Fibroblast of peridontal ligament (primary cell): Measurements from ENCODE around the gene CNGA3.

Source experiments
- DNase-seq: peaks from one replicate; pipeline ENCODE4 v3.0.0-alpha.2; 2010; ENCODE audit errors: extremely low read depth

CNGA3 gene

GRCh38 chr2:98327776-98328175, 18.5 kb upstream of the CNGA3 start:
- DNase-seq, result no peak

GRCh38 chr2:98329549-98329948, 16.7 kb upstream of the CNGA3 start:
- DNase-seq, result no peak

GRCh38 chr2:98332989-98333388, 13.3 kb upstream of the CNGA3 start:
- no peak for DNase-seq

GRCh38 chr2:98333922-98334321, 12.3 kb upstream of the CNGA3 start:
- no peak for DNase-seq

- peak; percentile 92 for DNase-seq
These were observed 11.7 kb upstream of the CNGA3 start for GRCh38 chr2:98334439-98335078.

GRCh38 chr2:98335271-98335670, 11.0 kb upstream of the CNGA3 start:
- DNase-seq, result no peak

- DNase-seq, result no peak
These were observed 5.0 kb upstream of the CNGA3 start for GRCh38 chr2:98341241-98341640.

- no peak for DNase-seq
These were observed 3.0 kb upstream of the CNGA3 start for GRCh38 chr2:98343285-98343684.

GRCh38 chr2:98347298-98348065, 1.2 kb downstream of the CNGA3 start:
- no peak for DNase-seq

- no peak for DNase-seq
These were observed 1.9 kb downstream of the CNGA3 start for GRCh38 chr2:98348066-98348561.

- no peak for DNase-seq
These were observed 4.2 kb downstream of the CNGA3 start for GRCh38 chr2:98350411-98350810.

- DNase-seq, result no peak
These were observed 9.6 kb downstream of the CNGA3 start for GRCh38 chr2:98355881-98356280.

GRCh38 chr2:98356729-98357128, 10.5 kb downstream of the CNGA3 start:
- no peak for DNase-seq

- no peak for DNase-seq
These were observed 11.6 kb downstream of the CNGA3 start for GRCh38 chr2:98357849-98358248.

- no peak for DNase-seq
These were observed 13.7 kb downstream of the CNGA3 start for GRCh38 chr2:98359986-98360385.

GRCh38 chr2:98367721-98368120, 21.5 kb downstream of the CNGA3 start:
- no peak for DNase-seq

- DNase-seq, result no peak
These were observed 23.5 kb downstream of the CNGA3 start for GRCh38 chr2:98369710-98370239.

- no peak for DNase-seq
These were observed 25.9 kb downstream of the CNGA3 start for GRCh38 chr2:98372121-98372520.

GRCh38 chr2:98372579-98372978, 26.3 kb downstream of the CNGA3 start:
- DNase-seq, result no peak

GRCh38 chr2:98374286-98374685, 28.0 kb downstream of the CNGA3 start:
- DNase-seq, result no peak

- DNase-seq, result no peak
These were observed 28.8 kb downstream of the CNGA3 start for GRCh38 chr2:98374958-98375570.

GRCh38 chr2:98376301-98376910, 30.1 kb downstream of the CNGA3 start:
- DNase-seq, result no peak
